ENCODE data around the gene RPLP2. TPM values are rescaled to one million over a fixed set of nuclear protein-coding genes. Genes with fewer than 3 reads are reported as not detected.
A peak's percentile ranks its signal among the peaks of the same experiment; 100 is the strongest.

The RPLP2 gene
- polyA plus RNA-seq, 4 donors: 1,144 to 2,714 (median 1,335) TPM

DNA sequence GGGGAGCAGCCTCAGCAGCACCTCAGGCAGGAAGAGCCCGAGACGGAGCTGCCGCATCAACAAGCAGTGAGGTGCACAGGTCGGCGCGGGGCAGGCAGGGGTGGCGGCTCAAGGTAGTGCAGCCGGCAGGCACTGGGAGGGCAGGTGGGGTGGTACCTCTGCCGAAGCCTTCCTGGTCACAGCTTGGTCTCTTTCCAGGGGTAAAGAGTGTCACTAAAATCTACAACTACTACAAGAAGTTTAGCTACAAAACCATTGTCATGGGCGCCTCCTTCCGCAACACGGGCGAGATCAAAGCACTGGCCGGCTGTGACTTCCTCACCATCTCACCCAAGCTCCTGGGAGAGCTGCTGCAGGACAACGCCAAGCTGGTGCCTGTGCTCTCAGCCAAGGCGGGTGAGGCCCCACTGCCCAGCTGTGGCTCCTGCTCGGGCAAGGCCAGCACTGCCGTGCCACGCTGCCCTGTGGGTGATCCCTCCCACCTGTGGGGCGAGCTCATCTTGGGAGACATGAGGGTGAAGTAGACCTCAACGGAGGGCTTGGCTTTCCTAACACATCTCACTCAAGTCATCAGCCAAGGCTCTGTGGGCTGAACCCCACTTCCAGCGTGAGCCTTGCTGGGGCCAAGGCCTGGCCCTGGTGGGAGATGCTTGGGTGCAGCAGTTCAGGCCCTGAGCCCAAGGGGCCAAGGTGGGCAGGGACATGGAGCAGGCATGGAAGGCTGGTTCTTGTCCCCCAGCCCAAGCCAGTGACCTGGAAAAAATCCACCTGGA, 46.0 kb upstream of the RPLP2 start:
- no peaks in the 10 kb centered on the region for H3K27me3 ChIP-seq (ENCODE audit: control insufficient read depth in 3 of 3, insufficient read depth in 3 of 3, low read length in 3 of 3)
- H3K4me1 ChIP-seq (ENCODE audit: control insufficient read depth in 3 of 3, insufficient read depth in 2 of 3, low read depth in 1 of 3, low read length in 2 of 3): peaks cover 0 to 12% (median 0%) of the 10 kb centered on the region in 3 donors
- FAIRE-seq: no peak
- H3K9me3 ChIP-seq (ENCODE audit: control insufficient read depth in 2 of 2, insufficient read depth in 1 of 2, low read depth in 1 of 2, low read length in 1 of 2): no peaks in the 10 kb centered on the region
- H3K4me3 ChIP-seq (ENCODE audit: low read depth in 1 of 3, low read length in 3 of 3): no peak overlapping the region
- peaks cover 9 to 90% (median 18%) of the 10 kb centered on the region in 3 donors for H3K36me3 ChIP-seq (ENCODE audit: control insufficient read depth in 3 of 3, insufficient read depth in 2 of 3, low read depth in 1 of 3, low read length in 3 of 3)
- WGBS, 3 donors: 82 to 85% (median 85%) methylated on average over 16 to 22 of the region's 22 CpGs
- H3K27ac ChIP-seq (ENCODE audit: low read depth in 1 of 3, low read length in 2 of 3): peak overlapping the region in 2 of 3 donors; percentile 52 to 56
- no peak for DNase-seq

DNA sequence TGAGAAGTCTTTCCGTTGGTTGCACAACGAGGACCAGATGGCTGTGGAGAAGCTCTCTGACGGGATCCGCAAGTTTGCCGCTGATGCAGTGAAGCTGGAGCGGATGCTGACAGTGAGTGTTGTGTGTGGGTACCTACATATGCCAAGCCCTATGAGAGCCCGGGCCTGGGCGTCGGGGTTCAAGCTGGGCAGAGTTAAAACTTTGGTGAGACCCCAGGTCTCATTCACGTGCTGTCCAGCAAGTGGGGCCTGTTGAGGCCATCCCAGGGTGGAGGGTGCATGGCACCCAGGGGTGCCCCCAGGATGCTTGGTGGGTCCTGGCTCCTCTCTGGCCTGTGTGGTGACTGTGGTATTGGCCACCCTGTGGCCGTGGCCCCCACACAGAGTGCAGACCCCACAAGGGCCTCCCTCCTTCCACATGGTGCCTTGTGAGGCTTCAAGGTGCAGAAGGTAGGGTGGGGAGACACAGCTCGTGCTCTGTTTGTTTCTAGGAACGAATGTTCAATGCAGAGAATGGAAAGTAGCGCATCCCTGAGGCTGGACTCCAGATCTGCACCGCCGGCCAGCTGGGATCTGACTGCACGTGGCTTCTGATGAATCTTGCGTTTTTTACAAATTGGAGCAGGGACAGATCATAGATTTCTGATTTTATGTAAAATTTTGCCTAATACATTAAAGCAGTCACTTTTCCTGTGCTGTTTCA, 45.3 kb upstream of the RPLP2 start:
- no peak overlapping the region for H3K4me3 ChIP-seq (ENCODE audit: low read depth in 1 of 3, low read length in 3 of 3)
- FAIRE-seq: no peak
- 85 to 87% (median 85%) methylated on average over 18 of the region's 18 CpGs for WGBS, 3 donors
- peaks cover 0 to 12% (median 0%) of the 10 kb centered on the region in 3 donors for H3K4me1 ChIP-seq (ENCODE audit: control insufficient read depth in 3 of 3, insufficient read depth in 2 of 3, low read depth in 1 of 3, low read length in 2 of 3)
- no peaks in the 10 kb centered on the region for H3K9me3 ChIP-seq (ENCODE audit: control insufficient read depth in 2 of 2, insufficient read depth in 1 of 2, low read depth in 1 of 2, low read length in 1 of 2)
- no peak for DNase-seq
- no peaks in the 10 kb centered on the region for H3K27me3 ChIP-seq (ENCODE audit: control insufficient read depth in 3 of 3, insufficient read depth in 3 of 3, low read length in 3 of 3)
- H3K27ac ChIP-seq (ENCODE audit: low read depth in 1 of 3, low read length in 2 of 3): no peak overlapping the region
- peaks cover 9 to 90% (median 15%) of the 10 kb centered on the region in 3 donors for H3K36me3 ChIP-seq (ENCODE audit: control insufficient read depth in 3 of 3, insufficient read depth in 2 of 3, low read depth in 1 of 3, low read length in 3 of 3)

DNA sequence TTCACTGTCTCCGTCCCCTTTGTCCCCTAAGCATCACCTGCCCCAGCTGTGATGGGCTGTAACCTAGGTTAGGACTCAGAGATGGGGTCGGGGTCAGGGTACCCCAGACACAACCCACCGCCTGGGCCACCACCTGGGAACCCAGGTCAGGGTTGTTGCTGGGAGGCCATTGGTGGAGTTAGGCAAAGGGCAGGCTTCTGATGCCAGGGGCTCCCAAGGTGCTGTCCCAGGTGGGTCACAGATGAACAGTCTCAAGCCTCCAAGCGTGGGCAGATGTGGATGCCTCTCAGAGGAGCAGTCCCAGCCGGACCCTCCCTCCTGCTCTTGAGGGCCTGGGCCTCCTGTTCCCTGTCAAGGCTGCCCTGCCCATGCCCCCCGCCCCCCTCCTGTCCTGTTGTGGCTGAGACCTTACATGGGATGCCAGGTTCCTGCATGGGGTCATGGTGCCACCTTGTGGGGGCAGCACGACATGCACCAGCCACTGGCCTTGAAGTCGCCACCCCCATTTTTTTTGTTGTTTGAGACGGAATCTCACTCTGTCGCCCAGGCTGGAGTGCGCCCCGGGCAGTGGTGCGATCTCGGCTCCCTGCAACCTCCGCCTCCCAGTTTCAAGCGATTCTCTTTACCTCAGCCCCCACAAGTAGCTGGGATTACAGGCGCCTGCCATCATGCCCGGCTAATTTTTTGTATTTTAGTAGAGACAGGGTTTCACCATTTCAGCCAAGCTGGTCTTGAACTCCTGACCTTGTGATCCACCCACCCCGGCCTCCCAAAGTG, 44.6 kb upstream of the RPLP2 start:
- Histone ChIP-seq H3K4me1 (ENCODE audit: control insufficient read depth in 3 of 3, insufficient read depth in 2 of 3, low read depth in 1 of 3, low read length in 2 of 3) (peaks cover 0 to 12% (median 0%) of the 10 kb centered on the region in 3 donors), H3K9me3 (ENCODE audit: control insufficient read depth in 2 of 2, insufficient read depth in 1 of 2, low read depth in 1 of 2, low read length in 1 of 2) (no peaks in the 10 kb centered on the region), H3K27ac (ENCODE audit: low read depth in 1 of 3, low read length in 2 of 3) (no peak overlapping the region), H3K36me3 (ENCODE audit: control insufficient read depth in 3 of 3, insufficient read depth in 2 of 3, low read depth in 1 of 3, low read length in 3 of 3) (peaks cover 3 to 89% (median 10%) of the 10 kb centered on the region in 3 donors), H3K27me3 (ENCODE audit: control insufficient read depth in 3 of 3, insufficient read depth in 3 of 3, low read length in 3 of 3) (no peaks in the 10 kb centered on the region), H3K4me3 (ENCODE audit: low read depth in 1 of 3, low read length in 3 of 3) (no peak overlapping the region)
- DNase-seq (peak; percentile 54 to 57), FAIRE-seq (no peak)
- 67 to 77% (median 71%) methylated on average over 19 of the region's 19 CpGs for WGBS, 3 donors

DNA sequence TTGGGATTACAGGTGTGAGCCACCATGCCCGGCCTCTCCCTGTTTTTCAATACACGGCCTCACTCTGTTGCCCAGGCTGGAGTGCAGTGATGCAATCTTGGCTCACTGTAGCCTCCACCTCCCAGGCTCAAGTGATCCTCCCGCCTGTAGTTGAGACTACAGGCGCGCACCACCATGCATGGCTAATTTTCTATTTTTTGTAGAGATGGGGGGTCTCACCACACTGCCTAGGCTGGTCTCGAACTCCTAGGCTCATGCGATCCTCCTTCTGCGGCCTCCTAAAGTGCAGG, 44.0 kb upstream of the RPLP2 start:
- Histone ChIP-seq H3K4me3 (ENCODE audit: low read depth in 1 of 3, low read length in 3 of 3) (no peak overlapping the region), H3K4me1 (ENCODE audit: control insufficient read depth in 3 of 3, insufficient read depth in 2 of 3, low read depth in 1 of 3, low read length in 2 of 3) (peaks cover 0 to 12% (median 0%) of the 10 kb centered on the region in 3 donors), H3K27ac (ENCODE audit: low read depth in 1 of 3, low read length in 2 of 3) (no peak overlapping the region), H3K27me3 (ENCODE audit: control insufficient read depth in 3 of 3, insufficient read depth in 3 of 3, low read length in 3 of 3) (no peaks in the 10 kb centered on the region), H3K9me3 (ENCODE audit: control insufficient read depth in 2 of 2, insufficient read depth in 1 of 2, low read depth in 1 of 2, low read length in 1 of 2) (no peaks in the 10 kb centered on the region), H3K36me3 (ENCODE audit: control insufficient read depth in 3 of 3, insufficient read depth in 2 of 3, low read depth in 1 of 3, low read length in 3 of 3) (peaks cover under 1 to 89% (median 11%) of the 10 kb centered on the region in 3 donors)
- no peak for FAIRE-seq
- no peak for DNase-seq
- WGBS, 3 donors: 94 to 97% (median 95%) methylated on average over 8 of the region's 8 CpGs

DNA sequence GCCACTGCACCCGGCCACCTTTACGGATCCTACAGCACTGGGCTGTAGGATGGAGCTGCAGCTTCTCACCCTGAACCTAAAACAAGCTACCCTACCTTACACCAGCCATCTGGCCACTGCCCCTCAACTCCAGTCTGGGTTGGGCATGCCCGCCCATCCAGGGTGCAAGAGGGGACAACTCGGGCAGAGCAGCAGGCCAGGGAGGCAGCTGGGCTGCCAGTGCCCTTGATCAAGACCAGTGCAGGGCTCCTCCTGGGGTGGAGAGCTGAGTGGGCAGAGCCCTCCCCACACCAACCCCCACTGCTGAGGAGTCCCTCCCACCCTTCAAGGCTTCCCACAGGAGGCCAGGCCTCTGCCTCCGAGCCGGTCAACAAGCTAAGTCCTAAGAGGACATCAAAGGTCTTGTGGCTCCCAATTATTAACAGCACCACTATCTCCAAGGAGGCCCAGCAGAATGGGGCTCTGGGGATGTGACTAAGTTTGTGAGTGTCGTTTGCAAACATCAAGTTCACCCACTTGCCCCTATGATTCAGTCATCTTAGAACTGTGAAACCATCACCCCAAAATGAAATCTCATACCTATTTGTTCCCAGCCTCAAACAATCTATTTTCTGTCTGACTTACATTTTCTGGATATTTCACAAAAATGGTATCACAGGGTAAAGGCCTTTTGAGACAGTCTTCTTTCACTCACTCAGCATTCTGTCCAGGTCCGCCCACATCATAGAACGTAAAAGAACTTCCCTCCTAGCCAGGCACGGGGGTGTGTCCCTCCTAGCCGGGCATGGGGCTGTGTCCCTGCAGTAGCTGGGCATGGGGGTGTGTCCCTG, 43.4 kb upstream of the RPLP2 start:
- H3K4me3 ChIP-seq (ENCODE audit: low read depth in 1 of 3, low read length in 3 of 3): no peak overlapping the region
- H3K27me3 ChIP-seq (ENCODE audit: control insufficient read depth in 3 of 3, insufficient read depth in 3 of 3, low read length in 3 of 3): no peaks in the 10 kb centered on the region
- DNase-seq (no peak), FAIRE-seq (no peak)
- H3K9me3 ChIP-seq (ENCODE audit: control insufficient read depth in 2 of 2, insufficient read depth in 1 of 2, low read depth in 1 of 2, low read length in 1 of 2): no peaks in the 10 kb centered on the region
- no peak overlapping the region for H3K27ac ChIP-seq (ENCODE audit: low read depth in 1 of 3, low read length in 2 of 3)
- WGBS, 3 donors: 70 to 77% (median 73%) methylated on average over 11 of the region's 11 CpGs
- peaks cover 2 to 89% (median 15%) of the 10 kb centered on the region in 3 donors for H3K36me3 ChIP-seq (ENCODE audit: control insufficient read depth in 3 of 3, insufficient read depth in 2 of 3, low read depth in 1 of 3, low read length in 3 of 3)
- H3K4me1 ChIP-seq (ENCODE audit: control insufficient read depth in 3 of 3, insufficient read depth in 2 of 3, low read depth in 1 of 3, low read length in 2 of 3): peaks cover 0 to 12% (median 0%) of the 10 kb centered on the region in 3 donors

DNA sequence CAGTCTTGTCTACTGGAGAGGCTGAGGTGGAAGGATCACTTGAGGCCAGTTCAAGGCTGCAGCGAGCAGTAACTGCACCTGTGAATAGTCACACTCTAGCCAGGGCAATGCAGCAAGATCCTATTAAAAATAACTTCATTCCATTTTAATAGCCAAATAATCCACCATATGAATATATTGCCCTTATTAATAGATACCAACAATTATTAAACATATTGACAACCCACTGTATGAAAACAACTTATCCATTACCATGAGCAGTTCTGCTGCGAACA, 42.9 kb upstream of the RPLP2 start:
- no peak for DNase-seq
- Histone ChIP-seq H3K4me3 (ENCODE audit: low read depth in 1 of 3, low read length in 3 of 3) (no peak overlapping the region), H3K4me1 (ENCODE audit: control insufficient read depth in 3 of 3, insufficient read depth in 2 of 3, low read depth in 1 of 3, low read length in 2 of 3) (peaks cover 0 to 12% (median 0%) of the 10 kb centered on the region in 3 donors), H3K27ac (ENCODE audit: low read depth in 1 of 3, low read length in 2 of 3) (no peak overlapping the region), H3K9me3 (ENCODE audit: control insufficient read depth in 2 of 2, insufficient read depth in 1 of 2, low read depth in 1 of 2, low read length in 1 of 2) (no peaks in the 10 kb centered on the region), H3K27me3 (ENCODE audit: control insufficient read depth in 3 of 3, insufficient read depth in 3 of 3, low read length in 3 of 3) (no peaks in the 10 kb centered on the region), H3K36me3 (ENCODE audit: control insufficient read depth in 3 of 3, insufficient read depth in 2 of 3, low read depth in 1 of 3, low read length in 3 of 3) (peaks cover 4 to 89% (median 15%) of the 10 kb centered on the region in 3 donors)
- 96 to 100% (median 100%) methylated on average over 2 of the region's 2 CpGs for WGBS, 3 donors
- FAIRE-seq: no peak

DNA sequence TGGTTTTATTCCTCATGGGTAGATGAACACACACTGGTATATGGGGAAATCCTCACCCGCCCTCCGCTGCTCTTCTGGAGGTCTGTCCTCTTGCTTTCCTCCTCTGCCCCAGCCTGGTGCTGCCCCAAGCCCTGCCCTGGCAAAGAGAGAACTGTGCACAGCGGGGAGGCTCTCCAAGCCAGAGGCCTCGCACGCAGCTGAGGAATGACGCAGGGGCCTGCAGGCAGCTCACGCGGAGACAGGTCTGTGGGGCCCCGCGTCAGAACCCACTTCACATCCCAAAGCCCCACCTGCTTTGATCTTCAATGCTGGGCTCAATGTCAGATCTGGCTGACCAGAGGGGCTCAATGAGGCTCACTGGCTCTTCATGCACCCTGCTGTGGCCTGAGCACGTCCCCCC, 42.5 kb upstream of the RPLP2 start:
- FAIRE-seq: no peak
- no peak overlapping the region for H3K27ac ChIP-seq (ENCODE audit: low read depth in 1 of 3, low read length in 2 of 3)
- peaks cover 0 to 11% (median 0%) of the 10 kb centered on the region in 3 donors for H3K4me1 ChIP-seq (ENCODE audit: control insufficient read depth in 3 of 3, insufficient read depth in 2 of 3, low read depth in 1 of 3, low read length in 2 of 3)
- DNase-seq: no peak
- 93 to 97% (median 94%) methylated on average over 11 of the region's 11 CpGs for WGBS, 3 donors
- no peaks in the 10 kb centered on the region for H3K9me3 ChIP-seq (ENCODE audit: control insufficient read depth in 2 of 2, insufficient read depth in 1 of 2, low read depth in 1 of 2, low read length in 1 of 2)
- no peaks in the 10 kb centered on the region for H3K27me3 ChIP-seq (ENCODE audit: control insufficient read depth in 3 of 3, insufficient read depth in 3 of 3, low read length in 3 of 3)
- peaks cover 5 to 90% (median 15%) of the 10 kb centered on the region in 3 donors for H3K36me3 ChIP-seq (ENCODE audit: control insufficient read depth in 3 of 3, insufficient read depth in 2 of 3, low read depth in 1 of 3, low read length in 3 of 3)
- no peak overlapping the region for H3K4me3 ChIP-seq (ENCODE audit: low read depth in 1 of 3, low read length in 3 of 3)
